ENCODE results near the gene CYS1.

Gene CYS1

DNA sequence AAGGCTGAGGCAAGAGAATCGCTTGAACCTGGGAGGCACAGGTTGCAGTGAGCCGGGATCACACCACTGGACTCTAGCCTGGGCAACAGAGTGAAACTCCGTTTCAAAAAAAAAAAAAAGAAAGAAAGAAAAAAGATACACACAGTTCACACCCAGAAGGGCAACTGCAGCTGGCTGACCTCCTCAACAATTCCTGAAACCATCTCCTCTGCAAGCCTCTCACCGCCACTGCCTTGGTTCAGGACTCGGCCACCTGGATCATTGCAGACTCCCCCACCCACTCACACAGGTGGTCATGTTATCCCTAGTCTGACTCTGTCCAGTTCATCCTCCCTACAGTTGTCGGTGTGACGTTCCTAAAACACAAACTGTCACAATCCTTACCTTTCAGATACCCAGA lies 2.2 kb downstream of the CYS1 start:
- no peak overlapping the region for H3K4me3 ChIP-seq (ENCODE audit: low read depth, low read length)
- TF ChIP-seq MYC (IDR thresholded peaks at IDR 0.05; ENCODE audit: low read depth, low read length) (no peak), POLR2A (IDR thresholded peaks at IDR 0.05; ENCODE audit: extremely low read depth, insufficient read length) (no peak)
- TF ChIP-seq, protein P1, sequence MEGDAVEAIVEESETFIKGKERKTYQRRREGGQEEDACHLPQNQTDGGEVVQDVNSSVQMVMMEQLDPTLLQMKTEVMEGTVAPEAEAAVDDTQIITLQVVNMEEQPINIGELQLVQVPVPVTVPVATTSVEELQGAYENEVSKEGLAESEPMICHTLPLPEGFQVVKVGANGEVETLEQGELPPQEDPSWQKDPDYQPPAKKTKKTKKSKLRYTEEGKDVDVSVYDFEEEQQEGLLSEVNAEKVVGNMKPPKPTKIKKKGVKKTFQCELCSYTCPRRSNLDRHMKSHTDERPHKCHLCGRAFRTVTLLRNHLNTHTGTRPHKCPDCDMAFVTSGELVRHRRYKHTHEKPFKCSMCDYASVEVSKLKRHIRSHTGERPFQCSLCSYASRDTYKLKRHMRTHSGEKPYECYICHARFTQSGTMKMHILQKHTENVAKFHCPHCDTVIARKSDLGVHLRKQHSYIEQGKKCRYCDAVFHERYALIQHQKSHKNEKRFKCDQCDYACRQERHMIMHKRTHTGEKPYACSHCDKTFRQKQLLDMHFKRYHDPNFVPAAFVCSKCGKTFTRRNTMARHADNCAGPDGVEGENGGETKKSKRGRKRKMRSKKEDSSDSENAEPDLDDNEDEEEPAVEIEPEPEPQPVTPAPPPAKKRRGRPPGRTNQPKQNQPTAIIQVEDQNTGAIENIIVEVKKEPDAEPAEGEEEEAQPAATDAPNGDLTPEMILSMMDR (IDR thresholded peaks at IDR 0.05; ENCODE audit: low read depth, low read length) = no peak
- TF ChIP-seq, protein P2, sequence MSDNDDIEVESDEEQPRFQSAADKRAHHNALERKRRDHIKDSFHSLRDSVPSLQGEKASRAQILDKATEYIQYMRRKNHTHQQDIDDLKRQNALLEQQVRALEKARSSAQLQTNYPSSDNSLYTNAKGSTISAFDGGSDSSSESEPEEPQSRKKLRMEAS (IDR thresholded peaks at IDR 0.05; ENCODE audit: low read depth, low read length) = no peak
- DNase-seq (ENCODE audit: low read depth) = no peak

DNA sequence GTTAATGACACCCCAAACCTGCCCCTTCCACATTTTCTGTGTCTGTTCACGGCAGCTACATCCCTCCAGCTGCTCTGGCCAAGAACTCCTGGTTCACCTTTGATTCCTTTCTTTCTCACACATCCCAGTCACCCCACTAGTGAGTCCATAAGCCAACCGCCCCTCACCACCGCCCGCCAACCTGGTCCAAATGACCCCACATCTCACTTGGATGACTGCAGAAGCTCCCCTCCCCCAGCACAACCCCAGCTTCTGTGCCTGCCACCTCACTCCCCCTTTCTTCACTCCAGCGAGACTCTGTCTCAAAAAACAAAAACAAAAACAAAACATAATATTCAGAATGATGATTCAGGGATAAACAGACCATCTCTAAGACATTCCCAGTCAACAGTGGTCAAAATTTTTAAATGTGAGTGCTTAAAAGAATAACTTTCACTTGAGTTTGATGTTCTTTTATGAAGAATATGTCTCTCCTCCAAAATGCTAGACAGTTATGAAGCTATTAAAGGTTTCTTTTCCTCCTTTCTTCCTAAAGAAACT lies 3.2 kb downstream of the CYS1 start:
- no peak overlapping the region for H3K4me3 ChIP-seq (ENCODE audit: low read depth, low read length)
- TF ChIP-seq MYC (IDR thresholded peaks at IDR 0.05; ENCODE audit: low read depth, low read length) (no peak), POLR2A (IDR thresholded peaks at IDR 0.05; ENCODE audit: extremely low read depth, insufficient read length) (no peak)
- TF ChIP-seq, protein P1 (IDR thresholded peaks at IDR 0.05; ENCODE audit: low read depth, low read length) = no peak
- TF ChIP-seq, protein P2 (IDR thresholded peaks at IDR 0.05; ENCODE audit: low read depth, low read length) = no peak
- no peak for DNase-seq (ENCODE audit: low read depth)

DNA sequence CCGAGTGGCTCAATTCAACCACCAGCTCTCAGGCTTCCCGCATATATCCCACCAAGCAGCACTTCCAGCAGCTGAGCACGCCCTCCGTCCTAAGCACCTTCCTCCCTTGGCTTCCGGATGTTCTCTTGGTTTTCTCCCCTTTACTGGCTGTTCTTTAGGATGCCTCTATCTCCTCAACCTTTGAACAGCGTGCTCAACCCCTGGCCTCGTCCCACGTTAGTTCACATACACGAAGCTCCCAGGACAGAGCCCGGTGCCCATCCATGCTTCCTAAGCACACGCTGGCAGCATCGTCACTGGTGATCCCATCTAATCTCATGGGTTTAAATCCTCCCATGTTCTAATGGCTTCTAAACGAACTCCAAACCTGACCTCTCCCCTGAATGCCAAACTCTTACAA lies 3.7 kb downstream of the CYS1 start:
- no peak for DNase-seq (ENCODE audit: low read depth)
- no peak overlapping the region for H3K4me3 ChIP-seq (ENCODE audit: low read depth, low read length)
- TF ChIP-seq, protein P2 (IDR thresholded peaks at IDR 0.05; ENCODE audit: low read depth, low read length) = no peak
- TF ChIP-seq, protein P1 (IDR thresholded peaks at IDR 0.05; ENCODE audit: low read depth, low read length) = no peak
- TF ChIP-seq MYC (IDR thresholded peaks at IDR 0.05; ENCODE audit: low read depth, low read length) = no peak
- TF ChIP-seq POLR2A (IDR thresholded peaks at IDR 0.05; ENCODE audit: extremely low read depth, insufficient read length) = no peak

DNA sequence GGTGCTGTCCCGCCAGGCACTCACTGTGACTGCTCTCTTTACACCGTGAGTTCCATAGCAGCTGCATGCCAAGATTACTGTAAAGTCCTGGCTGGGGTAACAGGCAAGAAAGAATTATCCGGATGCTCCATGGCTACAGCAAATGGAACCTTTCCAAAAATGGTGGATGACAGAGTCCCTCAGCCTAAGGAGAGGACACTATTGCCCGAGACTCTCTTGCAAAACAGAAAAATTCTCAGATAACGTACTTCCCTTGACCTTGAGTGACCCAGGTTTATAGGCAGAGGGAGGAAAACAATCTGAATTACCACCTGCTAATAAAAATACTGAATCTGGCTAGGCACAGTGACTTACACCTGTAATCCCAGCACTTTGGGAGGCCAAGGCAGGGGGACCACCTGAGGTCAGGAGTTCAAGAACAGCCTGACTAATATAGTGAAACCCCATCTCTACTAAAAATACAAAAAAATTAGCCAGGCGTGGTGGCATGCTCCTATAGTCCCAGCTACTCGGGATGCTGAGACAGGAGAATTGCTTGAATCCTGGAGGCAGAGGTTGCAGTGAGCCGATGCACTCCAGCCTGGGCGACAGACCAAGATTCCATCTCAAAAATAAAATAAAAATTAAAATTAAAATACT lies 4.5 kb downstream of the CYS1 start:
- no peak overlapping the region for H3K4me3 ChIP-seq (ENCODE audit: low read depth, low read length)
- DNase-seq (ENCODE audit: low read depth) = no peak
- TF ChIP-seq, protein P2 (IDR thresholded peaks at IDR 0.05; ENCODE audit: low read depth, low read length) = no peak
- no peak for TF ChIP-seq MYC (IDR thresholded peaks at IDR 0.05; ENCODE audit: low read depth, low read length)
- no peak for TF ChIP-seq POLR2A (IDR thresholded peaks at IDR 0.05; ENCODE audit: extremely low read depth, insufficient read length)
- TF ChIP-seq, protein P1 (IDR thresholded peaks at IDR 0.05; ENCODE audit: low read depth, low read length) = no peak

DNA sequence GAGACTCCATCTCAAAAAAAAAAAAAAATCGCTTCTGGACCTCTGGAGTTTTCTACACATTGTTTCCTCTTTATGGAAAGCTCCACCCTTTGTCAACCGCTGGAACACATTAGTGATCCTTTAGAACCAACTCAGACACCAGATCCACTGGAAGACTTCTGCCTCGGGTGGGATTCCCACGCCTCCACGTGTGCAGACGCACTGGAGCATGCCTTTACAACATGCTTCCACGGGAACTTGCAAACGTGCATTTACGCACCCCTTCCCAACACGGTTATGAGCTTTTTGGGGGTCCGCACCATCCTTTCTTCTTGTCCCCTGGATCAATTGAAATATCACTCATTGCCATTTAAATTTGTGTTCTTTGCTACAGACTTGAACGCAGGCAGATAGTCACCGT lies 5.1 kb downstream of the CYS1 start:
- H3K4me3 ChIP-seq (ENCODE audit: low read depth, low read length) = no peak overlapping the region
- TF ChIP-seq, protein P1 (IDR thresholded peaks at IDR 0.05; ENCODE audit: low read depth, low read length) = no peak
- no peak for TF ChIP-seq MYC (IDR thresholded peaks at IDR 0.05; ENCODE audit: low read depth, low read length)

More for the DNA sequence above, 5.1 kb downstream of the CYS1 start:
- no peak for DNase-seq (ENCODE audit: low read depth)

All from NB4 (cell line).